Endothelial cell of umbilical vein (primary cell): ENCODE data around the gene DIP2C. TPM values are rescaled to one million over a fixed set of nuclear protein-coding genes. Genes with fewer than 3 reads are reported as not detected.

Source experiments
- BruUV-seq: library from RNA; stranded (reverse); fragments of 400-500 nt; replicated peaks from 2 replicates; lab custom pipeline; 2021; lab: Mats Ljungman, UMichigan
- CTCF ChIA-PET: fragments of 300-600, 350-600 bp; sonication (Branson Sonifier 250); formaldehyde crosslinking; loops from one replicate; lab custom pipeline; 2021; ENCODE audit warnings: antibody characterized with exemption, inconsistent platforms; lab: Charles Lee
- POLR2A ChIA-PET: fragments of 300-600, 350-600 bp; sonication (Branson Sonifier 250); formaldehyde crosslinking; loops from one replicate; lab custom pipeline; 2021; ENCODE audit warnings: antibody characterized with exemption, inconsistent platforms; lab: Charles Lee
- DNase-seq: peaks from one replicate; pipeline ENCODE4 v3.0.0-alpha.2; 2011; ENCODE audit warnings: low read depth, low spot score
- FAIRE-seq: peaks from 2 replicates; lab custom pipeline; 2011; peaks lifted over from hg19 to GRCh38; lab: Jason Lieb, UNC
- H2AFZ ChIP-seq: 2 replicates; pipeline ENCODE4 v1.6.0; 2012; ENCODE audit warnings: low read depth, low read length, control low read depth, inconsistent platforms
- H3K27ac ChIP-seq: 2 replicates; pipeline ENCODE4 v1.5.1; 2011; ENCODE audit warnings: low read depth, mild to moderate bottlenecking, control low read depth, low read length, moderate library complexity; ENCODE audit not compliant: insufficient read depth
- H3K27me3 ChIP-seq, 2 experiments: 2 replicates each; pipeline versions ENCODE4 v1.6.0 to v1.6.1; 2011; ENCODE audit warnings: low read length in 2 of 2, mixed read lengths in 1 of 2; ENCODE audit not compliant: control insufficient read depth in 2 of 2, insufficient read depth in 2 of 2
- H3K36me3 ChIP-seq, 2 experiments: 2 replicates in 1 of 2; 3 replicates in 1 of 2; pipeline ENCODE4 v1.5.1; 2011; ENCODE audit warnings: low read length in 2 of 2, mild to moderate bottlenecking in 1 of 2, moderate library complexity in 1 of 2; ENCODE audit not compliant: control insufficient read depth in 2 of 2, insufficient read depth in 2 of 2; ENCODE audit errors: extremely low read depth in 1 of 2
- H3K4me1 ChIP-seq: 3 replicates; pipeline ENCODE4 v1.5.1; 2011; ENCODE audit warnings: mild to moderate bottlenecking, low read length; ENCODE audit not compliant: control insufficient read depth, insufficient read depth; ENCODE audit errors: extremely low read depth
- H3K4me2 ChIP-seq: 2 replicates; pipeline ENCODE4 v1.6.1; 2011; ENCODE audit warnings: low read length, control low read depth, mixed read lengths; ENCODE audit not compliant: insufficient read depth
- H3K4me3 ChIP-seq, 3 experiments: fragments of 200-600 bp in 1 of 3; sonication (generic), shearing (Covaris generic) in 1 of 3; replicated peaks in 1 of 3; 2 replicates each; pipeline ENCODE4 v1.5.1; 2011 to 2016; ENCODE audit warnings: control low read depth in 3 of 3, low read length in 3 of 3, mild to moderate bottlenecking in 2 of 3, inconsistent platforms in 1 of 3, low read depth in 1 of 3, moderate library complexity in 1 of 3; ENCODE audit not compliant: insufficient read depth in 1 of 3
- H3K79me2 ChIP-seq: 2 replicates; pipeline ENCODE4 v1.6.0; 2012; ENCODE audit warnings: low read length, inconsistent platforms; ENCODE audit not compliant: control insufficient read depth, insufficient read depth
- H3K9ac ChIP-seq: replicated peaks from 2 replicates; pipeline ENCODE3; 2011; ENCODE audit warnings: low read length, control low read depth; ENCODE audit not compliant: insufficient read depth; ENCODE audit errors: extremely low read depth
- H3K9me1 ChIP-seq: replicated peaks from 3 replicates; pipeline ENCODE4 v1.6.0; 2011; ENCODE audit warnings: mild to moderate bottlenecking, low read length; ENCODE audit not compliant: control insufficient read depth, insufficient read depth; ENCODE audit errors: extremely low read depth
- H3K9me3 ChIP-seq: replicated peaks from 2 replicates; pipeline ENCODE4 v1.5.1; 2012; ENCODE audit warnings: low read length, inconsistent platforms; ENCODE audit not compliant: control insufficient read depth, insufficient read depth
- H4K20me1 ChIP-seq: replicated peaks from 2 replicates; pipeline ENCODE3; 2011; ENCODE audit warnings: mild to moderate bottlenecking, low read length; ENCODE audit not compliant: control insufficient read depth, insufficient read depth; ENCODE audit errors: extremely low read depth
- EZH2 ChIP-seq: IDR thresholded peaks from 2 replicates; pipeline ENCODE4 v1.6.1; 2012; ENCODE audit warnings: borderline replicate concordance, low read depth, mild to moderate bottlenecking, moderate library complexity, low read length, inconsistent platforms; ENCODE audit not compliant: severe bottlenecking
- FOS ChIP-seq: IDR thresholded peaks from 2 replicates; pipeline ENCODE4 v1.6.1; 2011; ENCODE audit warnings: mild to moderate bottlenecking, low read length, moderate library complexity, borderline replicate concordance; ENCODE audit not compliant: insufficient read depth
- GATA2 ChIP-seq: IDR thresholded peaks from 2 replicates; pipeline ENCODE4 v1.7.0; 2011; ENCODE audit warnings: low read depth, mild to moderate bottlenecking, moderate library complexity, mixed read lengths, low read length; ENCODE audit not compliant: insufficient read length, insufficient read depth
- JUN ChIP-seq: IDR thresholded peaks from 2 replicates; pipeline ENCODE4 v1.6.1; 2011; ENCODE audit warnings: borderline replicate concordance, low read depth; ENCODE audit not compliant: insufficient read length, insufficient read depth
- MAX ChIP-seq: IDR thresholded peaks from 2 replicates; pipeline ENCODE4 v1.6.1; 2011; ENCODE audit not compliant: insufficient read depth, insufficient read length
- MYC ChIP-seq: IDR thresholded peaks from one replicate; pipeline ENCODE4 v1.6.1; 2011; ENCODE audit warnings: mild to moderate bottlenecking, low read depth, low read length
- POLR2AphosphoS5 ChIP-seq: IDR thresholded peaks from 2 replicates; pipeline ENCODE4 v1.6.1; 2012; ENCODE audit warnings: low read depth, mild to moderate bottlenecking, control low read depth, low read length, moderate library complexity; ENCODE audit not compliant: insufficient read depth
- dilution Hi-C: fragments of 300-500 bp; cut with MboI; formaldehyde crosslinking; loops from one replicate; pipeline ENCODE4 v1.15.0; 2019; ENCODE audit warnings: low sequenced_read_pairs; ENCODE audit not compliant: extremely low pct_ligation_motif_present
- intact Hi-C: fragments of 100-400 bp; cut with micrococcal nuclease; formaldehyde crosslinking; loops from one replicate; pipeline ENCODE4 v1.10.0; 2022
- polyA plus RNA-seq, 4 experiments: library from polyadenylated mRNA; depleted of rRNA in 3 of 4; stranded (reverse) in 3 of 4; unstranded in 1 of 4; fragments of >200 nt; gene quantifications; 2 replicates each; pipeline versions ENCODE4 v1.2.1 to v1.2.3, GENCODE V29; 2011 to 2012; ENCODE audit warnings: missing spikeins in 1 of 4
- total RNA-seq: library from RNA; stranded (reverse); gene quantifications from 2 replicates; pipeline ENCODE4 v1.2.3, GENCODE V29; 2021
- TF ChIP-seq, protein P1 (sequence below), 2 donors: IDR thresholded peaks; 1 replicate in 1 of 2; 2 replicates in 1 of 2; pipeline ENCODE4 v1.5.1; 2011; ENCODE audit warnings: low read length in 2 of 2, mild to moderate bottlenecking in 2 of 2, moderate library complexity in 2 of 2, control low read depth in 1 of 2, inconsistent platforms in 1 of 2, low read depth in 1 of 2; ENCODE audit not compliant: insufficient read depth in 1 of 2; ENCODE audit errors: extremely low read depth in 1 of 2

The DIP2C gene
- total and polyA plus RNA-seq, 2 donors (not counting 3 experiments of a cell fraction or from before 2014, with no cell fraction given), result 3.6 to 10.7 TPM

DNA sequence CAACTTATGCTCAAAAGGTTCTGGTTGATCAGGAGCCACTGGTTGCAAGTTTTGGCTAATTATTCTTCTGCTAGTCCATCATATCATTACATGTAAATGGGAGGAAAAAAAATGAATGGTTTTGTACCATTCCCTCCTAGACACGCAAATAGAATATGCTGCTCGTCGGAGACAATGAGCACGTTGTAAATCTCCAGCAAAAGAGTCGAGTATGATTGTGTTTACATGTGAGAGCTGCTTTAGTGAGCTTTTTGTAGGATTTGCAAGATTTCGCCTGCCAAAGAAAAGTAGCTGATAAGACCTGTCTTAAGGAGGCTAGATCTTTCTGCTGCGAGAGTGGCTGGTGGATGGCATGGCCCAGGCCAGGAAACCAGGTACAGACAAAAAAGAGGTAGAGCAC is 445.2 kb downstream of the DIP2C start:
- TF ChIP-seq, protein P1, sequence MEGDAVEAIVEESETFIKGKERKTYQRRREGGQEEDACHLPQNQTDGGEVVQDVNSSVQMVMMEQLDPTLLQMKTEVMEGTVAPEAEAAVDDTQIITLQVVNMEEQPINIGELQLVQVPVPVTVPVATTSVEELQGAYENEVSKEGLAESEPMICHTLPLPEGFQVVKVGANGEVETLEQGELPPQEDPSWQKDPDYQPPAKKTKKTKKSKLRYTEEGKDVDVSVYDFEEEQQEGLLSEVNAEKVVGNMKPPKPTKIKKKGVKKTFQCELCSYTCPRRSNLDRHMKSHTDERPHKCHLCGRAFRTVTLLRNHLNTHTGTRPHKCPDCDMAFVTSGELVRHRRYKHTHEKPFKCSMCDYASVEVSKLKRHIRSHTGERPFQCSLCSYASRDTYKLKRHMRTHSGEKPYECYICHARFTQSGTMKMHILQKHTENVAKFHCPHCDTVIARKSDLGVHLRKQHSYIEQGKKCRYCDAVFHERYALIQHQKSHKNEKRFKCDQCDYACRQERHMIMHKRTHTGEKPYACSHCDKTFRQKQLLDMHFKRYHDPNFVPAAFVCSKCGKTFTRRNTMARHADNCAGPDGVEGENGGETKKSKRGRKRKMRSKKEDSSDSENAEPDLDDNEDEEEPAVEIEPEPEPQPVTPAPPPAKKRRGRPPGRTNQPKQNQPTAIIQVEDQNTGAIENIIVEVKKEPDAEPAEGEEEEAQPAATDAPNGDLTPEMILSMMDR (IDR thresholded peaks at IDR 0.05; ENCODE audit: extremely low read depth in 1 of 2, insufficient read depth in 1 of 2, low read depth in 1 of 2, low read length in 2 of 2), result no peak
- TF ChIP-seq FOS, result no peak
- no peak for TF ChIP-seq MYC
- H3K27me3 ChIP-seq, result no peaks in the 10 kb centered on the region

GRCh38 chr10:241966-242643 is 447.4 kb downstream of the DIP2C start:
- H3K4me2 ChIP-seq, result no peak overlapping the region
- POLR2A ChIA-PET, result no interaction called here
- no peaks in the 10 kb centered on the region for H3K79me2 ChIP-seq
- H3K36me3 ChIP-seq, result peaks cover 8 to 20% of the 10 kb centered on the region in 2 experiments
- CTCF ChIA-PET, result interaction anchor here (0.9 to 1.6 kb wide), 4 partner anchors 8 to 166 kb away, joined by 3 to 4 read pairs (median 4); no protein-coding TSS in a partner anchor
- H3K4me3 ChIP-seq, result no peak overlapping the region
- H3K27me3 ChIP-seq, result no peaks in the 10 kb centered on the region
- no peak overlapping the region for H3K27ac ChIP-seq
- FAIRE-seq (no peak), DNase-seq (no peak)
- intact Hi-C loops, result no loop called here
- no TSS peak for BruUV-seq
- H3K9ac ChIP-seq, result no peak overlapping the region
- no peaks in the 10 kb centered on the region for H3K9me3 ChIP-seq
- H4K20me1 ChIP-seq, result no peaks in the 10 kb centered on the region
- no peak overlapping the region for H2AFZ ChIP-seq
- dilution Hi-C loops, result no loop called here
- no peaks in the 10 kb centered on the region for H3K4me1 ChIP-seq
- no peak for TF ChIP-seq MAX
- no peak for TF ChIP-seq MYC
- no peak for TF ChIP-seq POLR2AphosphoS5
- no peak for TF ChIP-seq JUN
- TF ChIP-seq EZH2, result no peak
- TF ChIP-seq, protein P1 (IDR thresholded peaks at IDR 0.05; ENCODE audit: extremely low read depth in 1 of 2, insufficient read depth in 1 of 2, low read depth in 1 of 2, low read length in 2 of 2), result no peak
- TF ChIP-seq GATA2, result no peak
- H3K9me1 ChIP-seq, result no peaks in the 10 kb centered on the region

More for the DNA sequence above, 445.2 kb downstream of the DIP2C start:
- H3K9me1 ChIP-seq, result no peaks in the 10 kb centered on the region
- POLR2A ChIA-PET, result no interaction called here
- H3K27ac ChIP-seq, result no peak overlapping the region
- no peak overlapping the region for H2AFZ ChIP-seq
- CTCF ChIA-PET, result interaction anchor here (1.1 kb wide), 1 partner anchor 13 kb away, joined by 4 read pairs; no protein-coding TSS in a partner anchor
- peaks cover 18 to 29% of the 10 kb centered on the region in 2 experiments for H3K36me3 ChIP-seq
- DNase-seq (no peak), FAIRE-seq (no peak)
- no peak overlapping the region for H3K4me2 ChIP-seq
- no peaks in the 10 kb centered on the region for H3K9me3 ChIP-seq
- intact Hi-C loops, result no loop called here
- no peaks in the 10 kb centered on the region for H3K79me2 ChIP-seq
- dilution Hi-C loops, result no loop called here
- H4K20me1 ChIP-seq, result no peaks in the 10 kb centered on the region
- H3K4me1 ChIP-seq, result no peaks in the 10 kb centered on the region
- no peak overlapping the region for H3K9ac ChIP-seq
- BruUV-seq, result no TSS peak
- H3K4me3 ChIP-seq, result no peak overlapping the region
